GM19023 (cell line): Measurements from ENCODE around the gene HDGFL2.

Source experiments
- ATAC-seq: cut with Tn5 transposase; IDR thresholded peaks from one replicate; pipeline ENCODE4 v1.9.1; 2021; ENCODE audit warnings: mild to moderate bottlenecking, moderate library complexity; ENCODE audit not compliant: unreplicated experiment

Gene HDGFL2

GRCh38 chr19:4464815-4465581 is 7.1 kb upstream of the HDGFL2 start:
- ATAC-seq, result no peak

DNA sequence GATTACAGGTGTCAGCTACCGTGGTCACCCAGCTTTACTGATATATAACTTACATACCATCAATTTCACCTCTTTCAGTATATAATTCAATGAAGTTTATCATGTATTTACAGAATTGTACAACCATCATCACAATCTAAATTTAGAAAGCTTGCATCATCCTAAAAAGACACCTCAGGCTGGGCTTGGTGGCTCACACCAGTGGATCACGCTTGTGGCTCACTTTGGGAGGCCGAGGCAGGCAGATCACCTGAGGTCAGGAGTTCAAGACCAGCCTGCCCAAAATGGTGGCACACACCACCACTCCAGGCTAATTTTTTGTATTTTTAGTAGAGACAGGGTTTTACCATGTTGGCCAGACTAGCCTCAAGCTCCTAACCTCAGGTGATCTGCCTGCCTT is 4.3 kb upstream of the HDGFL2 start:
- ATAC-seq, result no peak

- peak; percentile 86 for ATAC-seq
Observed at GRCh38 chr19:4471403-4472173, 509 bp upstream of the HDGFL2 start.

- ATAC-seq, result no peak
Observed at GRCh38 chr19:4473011-4473762, 1.1 kb downstream of the HDGFL2 start.

- no peak for ATAC-seq
Observed at GRCh38 chr19:4473763-4474513, 1.8 kb downstream of the HDGFL2 start.

DNA sequence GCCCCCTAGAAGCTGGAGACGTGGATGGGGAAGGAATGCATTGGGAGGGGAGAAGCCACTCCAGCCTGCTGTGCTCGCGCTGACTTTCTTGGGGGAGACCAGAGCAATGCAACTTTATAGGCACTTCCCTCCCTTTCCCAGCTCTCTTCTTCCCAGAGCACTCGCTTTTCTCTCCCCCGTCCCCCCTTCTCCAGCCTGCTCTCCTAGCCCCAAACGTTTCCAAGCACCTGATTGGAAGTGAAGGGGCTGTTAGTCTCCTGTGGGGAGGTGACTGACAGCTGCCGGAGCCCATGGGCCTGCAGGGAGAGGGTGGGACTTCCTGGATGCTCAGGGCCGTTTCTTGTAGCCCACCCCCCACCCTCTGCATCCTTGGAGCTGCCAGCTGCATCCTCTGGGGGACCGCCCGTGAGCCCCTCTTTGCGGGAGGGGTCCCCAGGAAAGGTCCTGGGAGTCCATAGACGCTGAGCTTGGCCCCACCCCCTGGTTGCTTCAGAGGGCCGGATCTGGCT is 2.5 kb downstream of the HDGFL2 start:
- ATAC-seq, result no peak

GRCh38 chr19:4477034-4477801 is 5.1 kb downstream of the HDGFL2 start:
- ATAC-seq, result no peak

DNA sequence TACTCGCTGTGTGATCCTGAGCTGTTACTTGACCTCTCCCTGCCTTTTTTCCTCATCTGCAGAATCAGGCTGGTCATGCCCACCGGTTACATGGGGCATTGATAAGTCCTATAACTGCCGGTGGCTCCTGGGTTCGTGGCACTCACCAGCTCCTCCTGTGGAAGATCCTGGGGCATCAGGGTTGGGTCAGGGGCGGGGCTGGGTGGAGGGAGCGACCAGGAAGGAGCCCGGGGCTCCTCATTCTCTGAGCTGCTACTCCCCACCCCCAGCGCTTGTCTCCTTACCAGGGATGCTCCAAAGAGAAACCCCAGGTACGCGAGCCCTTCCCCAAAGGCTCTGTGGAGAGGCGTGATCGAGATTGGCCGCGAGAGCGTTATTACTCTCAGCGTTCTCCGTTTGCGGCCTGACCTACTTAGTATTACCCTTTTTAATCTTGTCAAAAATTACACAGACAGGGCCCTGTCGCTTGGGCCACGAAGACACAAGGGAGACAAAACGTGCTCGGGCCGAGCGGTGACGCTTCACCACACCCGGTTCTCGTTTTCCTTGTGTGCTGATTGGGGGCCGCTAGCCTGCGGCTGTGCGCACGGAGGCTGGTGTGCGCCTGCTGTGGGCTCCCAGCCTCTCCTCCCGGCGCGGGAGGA is 10.7 kb downstream of the HDGFL2 start:
- no peak for ATAC-seq

GRCh38 chr19:4483385-4483784 is 11.3 kb downstream of the HDGFL2 start:
- ATAC-seq, result no peak

DNA sequence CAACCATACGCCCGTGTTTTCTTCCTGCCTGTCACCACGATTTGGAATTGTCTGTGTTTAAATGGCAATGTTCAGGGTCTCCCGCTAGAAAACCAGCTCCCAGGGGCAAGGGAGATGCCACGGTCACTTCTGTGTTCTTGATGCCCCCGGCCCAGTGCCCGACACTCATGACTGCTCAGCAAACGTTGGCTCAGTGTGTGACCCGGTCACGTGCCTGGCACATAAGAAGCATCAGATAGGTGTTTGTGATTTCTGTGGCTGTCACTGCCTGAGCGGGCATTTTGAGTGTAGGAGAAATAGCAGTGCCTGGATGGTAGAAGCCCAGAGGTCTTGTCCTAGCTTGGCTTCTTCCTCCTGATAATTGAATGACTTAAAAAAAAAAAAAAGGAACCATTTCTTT is 15.5 kb downstream of the HDGFL2 start:
- ATAC-seq, result no peak

- no peak for ATAC-seq
Observed at GRCh38 chr19:4488496-4488895, 16.4 kb downstream of the HDGFL2 start.

DNA sequence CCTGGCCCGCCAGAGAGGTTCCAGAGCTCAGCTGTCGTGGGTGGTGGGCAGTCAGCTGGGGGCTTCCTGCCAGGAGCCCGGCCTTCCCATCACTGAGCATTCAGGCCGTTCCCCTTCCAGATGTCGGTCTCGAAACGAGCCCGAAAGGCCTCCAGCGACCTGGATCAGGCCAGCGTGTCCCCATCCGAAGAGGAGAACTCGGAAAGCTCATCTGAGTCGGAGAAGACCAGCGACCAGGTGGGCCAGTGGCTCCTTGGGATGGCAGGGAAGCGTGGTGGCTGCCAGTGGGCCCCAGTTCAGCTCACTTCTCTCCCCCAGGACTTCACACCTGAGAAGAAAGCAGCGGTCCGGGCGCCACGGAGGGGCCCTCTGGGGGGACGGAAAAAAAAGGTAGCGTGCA is 19.3 kb downstream of the HDGFL2 start:
- no peak for ATAC-seq

DNA sequence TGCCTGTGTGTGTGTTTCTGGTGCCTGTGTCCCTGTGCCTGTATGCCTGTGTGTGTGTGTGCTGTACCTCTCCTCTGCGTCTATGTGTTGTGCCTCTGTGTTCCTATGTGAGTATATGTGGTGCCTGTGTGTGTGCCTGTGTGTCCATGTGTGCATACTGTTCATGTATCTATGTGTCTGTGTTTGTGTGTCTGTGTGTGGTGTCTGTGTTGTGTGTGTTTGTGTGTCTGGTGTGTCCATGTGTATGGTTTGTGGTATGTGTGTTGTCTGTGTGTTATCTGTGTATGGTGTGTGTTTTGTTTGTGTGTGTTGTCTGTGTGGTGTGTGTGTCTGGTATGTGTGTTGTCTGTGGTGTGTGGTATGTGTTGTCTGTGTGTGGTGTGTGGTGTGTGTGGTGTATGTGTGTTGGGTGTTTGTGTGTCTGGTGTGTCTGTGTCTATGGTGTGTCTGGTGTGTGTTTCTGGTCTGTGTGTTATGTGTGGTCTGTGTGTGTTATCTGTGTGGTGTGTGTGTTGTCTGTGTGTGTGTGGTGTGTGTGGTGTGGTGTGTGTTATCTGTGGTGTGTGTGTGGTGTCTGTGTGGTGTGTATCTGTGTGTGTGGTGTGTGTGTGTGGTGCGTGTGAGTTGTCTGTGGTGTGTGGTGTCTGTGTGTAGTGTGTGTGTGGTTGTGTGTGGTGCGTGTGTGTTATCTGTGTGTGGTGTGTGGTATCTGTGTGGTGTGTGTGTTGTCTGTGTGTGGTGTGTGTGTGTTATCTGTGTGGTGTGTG is 20.4 kb downstream of the HDGFL2 start:
- ATAC-seq, result no peak

DNA sequence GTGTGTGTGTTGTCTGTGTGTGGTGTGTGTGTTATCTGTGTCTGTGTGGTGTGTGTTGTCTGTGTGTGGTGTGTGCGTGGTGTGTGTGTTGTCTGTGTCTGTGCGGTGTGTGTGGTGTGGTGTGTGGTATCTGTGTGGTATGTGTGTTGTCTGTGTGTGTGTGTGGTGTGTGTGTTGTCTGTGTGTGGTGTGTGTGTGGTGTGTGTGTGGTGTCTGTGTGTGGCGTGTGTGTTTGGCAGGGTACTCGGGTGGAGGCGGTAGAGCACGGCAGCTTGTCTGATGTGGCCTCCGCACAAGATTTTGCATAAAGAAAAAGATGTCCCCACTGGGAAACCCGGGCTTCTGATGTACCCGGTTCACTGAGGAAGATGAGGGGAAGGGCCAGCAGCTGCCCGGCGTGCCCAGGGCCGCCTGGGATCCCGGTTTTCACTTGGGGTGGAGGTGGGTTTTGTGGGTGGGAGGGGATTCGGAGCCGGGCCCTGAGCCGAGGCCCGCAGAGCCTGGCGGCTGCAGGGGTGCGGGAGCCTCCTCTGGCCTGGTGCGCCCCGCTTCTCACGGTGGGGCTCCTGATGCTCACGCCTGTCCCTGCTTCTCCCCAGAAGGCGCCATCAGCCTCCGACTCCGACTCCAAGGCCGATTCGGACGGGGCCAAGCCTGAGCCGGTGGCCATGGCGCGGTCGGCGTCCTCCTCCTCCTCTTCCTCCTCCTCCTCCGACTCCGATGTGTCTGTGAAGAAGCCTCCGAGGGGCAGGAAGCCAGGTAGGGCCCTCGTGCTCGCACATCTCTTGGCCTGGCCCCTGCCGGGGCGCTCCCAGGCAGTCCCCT is 21.2 kb downstream of the HDGFL2 start:
- no peak for ATAC-seq

DNA sequence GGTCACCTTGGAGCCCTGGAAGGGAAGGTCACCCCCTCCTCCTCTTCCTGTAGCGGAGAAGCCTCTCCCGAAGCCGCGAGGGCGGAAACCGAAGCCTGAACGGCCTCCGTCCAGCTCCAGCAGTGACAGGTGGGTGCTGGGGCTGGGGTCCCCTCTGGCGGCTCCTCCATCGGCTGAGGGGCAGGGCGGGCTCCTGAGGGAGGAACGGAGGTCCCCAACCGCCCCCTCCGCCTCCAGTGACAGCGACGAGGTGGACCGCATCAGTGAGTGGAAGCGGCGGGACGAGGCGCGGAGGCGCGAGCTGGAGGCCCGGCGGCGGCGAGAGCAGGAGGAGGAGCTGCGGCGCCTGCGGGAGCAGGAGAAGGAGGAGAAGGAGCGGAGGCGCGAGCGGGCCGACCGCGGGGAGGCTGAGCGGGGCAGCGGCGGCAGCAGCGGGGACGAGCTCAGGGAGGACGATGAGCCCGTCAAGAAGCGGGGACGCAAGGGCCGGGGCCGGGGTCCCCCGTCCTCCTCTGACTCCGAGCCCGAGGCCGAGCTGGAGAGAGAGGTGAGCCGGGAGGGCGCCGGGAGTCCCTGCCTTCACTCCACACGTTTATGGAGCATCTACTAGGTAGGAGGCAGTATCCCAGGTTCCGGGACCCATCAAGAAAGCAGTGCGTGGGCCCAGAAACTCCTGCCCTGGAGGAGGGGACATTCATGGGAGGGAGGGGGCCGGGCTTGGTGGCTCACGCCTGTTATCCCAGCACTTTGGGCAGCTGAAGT is 22.0 kb downstream of the HDGFL2 start:
- no peak for ATAC-seq

- no peak for ATAC-seq
Observed at GRCh38 chr19:4494691-4495064, 22.6 kb downstream of the HDGFL2 start.

DNA sequence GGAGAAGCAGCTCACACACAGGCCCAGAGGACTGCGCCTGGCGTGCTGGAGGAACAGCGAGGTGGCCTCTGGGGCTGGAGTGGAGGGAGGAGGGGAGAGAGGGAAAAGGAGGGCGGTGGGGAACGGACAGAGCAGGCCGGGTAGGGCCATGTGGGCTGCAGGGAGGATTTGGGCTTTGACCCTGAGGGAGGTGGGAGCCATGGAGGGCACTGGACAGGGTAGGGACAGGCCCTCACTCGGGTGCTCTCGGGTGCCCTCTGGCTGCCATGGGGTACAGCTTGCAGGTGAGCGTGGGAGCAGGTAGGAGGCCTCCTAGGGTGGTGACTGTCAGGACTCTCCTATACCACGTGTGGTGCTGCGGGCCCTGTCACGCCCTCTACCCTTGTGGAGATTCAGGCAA is 23.4 kb downstream of the HDGFL2 start:
- no peak for ATAC-seq
